Bronchial epithelial cell (primary cell): ENCODE data around the gene MACC1. TPM values are rescaled to one million over a fixed set of nuclear protein-coding genes. Genes with fewer than 3 reads are reported as not detected.
A peak's percentile ranks its signal among the peaks of the same experiment; 100 is the strongest.
"Not testable (repeated sequence)": the region's sequence is repeated elsewhere in the genome, so short reads cannot be mapped to it uniquely, and the experiment has no call there.

Source experiments
- DNase-seq: peaks from one replicate; pipeline ENCODE4 v3.0.0-alpha.2; 2010; ENCODE audit warnings: low read depth
- FAIRE-seq: peaks from 2 replicates; lab custom pipeline; 2011; peaks lifted over from hg19 to GRCh38; lab: Jason Lieb, UNC
- H3K27me3 ChIP-seq: 2 replicates; pipeline ENCODE4 v1.5.1; 2011; ENCODE audit warnings: low read length; ENCODE audit not compliant: control insufficient read depth, insufficient read depth
- H3K36me3 ChIP-seq: 2 replicates; pipeline ENCODE4 v1.5.1; 2011; ENCODE audit warnings: low read length; ENCODE audit not compliant: control insufficient read depth, insufficient read depth
- H3K4me3 ChIP-seq: 2 replicates; pipeline ENCODE4 v1.5.1; 2011; ENCODE audit warnings: mild to moderate bottlenecking, low read depth, low read length, control low read depth
- total RNA-seq: library from RNA; depleted of rRNA; stranded (reverse); fragments of >200 nt; gene quantifications from 2 replicates; pipeline ENCODE4 v1.2.1, GENCODE V29; 2014
- TF ChIP-seq, protein P1 (sequence below): IDR thresholded peaks from 2 replicates; pipeline ENCODE4 v1.5.1; 2011; ENCODE audit warnings: mild to moderate bottlenecking, moderate library complexity, low read length, control low read depth, inconsistent platforms; ENCODE audit not compliant: insufficient read depth, severe bottlenecking

The MACC1 gene
- total RNA-seq, 1 donor from 2014 or later, result 15.5 TPM

DNA sequence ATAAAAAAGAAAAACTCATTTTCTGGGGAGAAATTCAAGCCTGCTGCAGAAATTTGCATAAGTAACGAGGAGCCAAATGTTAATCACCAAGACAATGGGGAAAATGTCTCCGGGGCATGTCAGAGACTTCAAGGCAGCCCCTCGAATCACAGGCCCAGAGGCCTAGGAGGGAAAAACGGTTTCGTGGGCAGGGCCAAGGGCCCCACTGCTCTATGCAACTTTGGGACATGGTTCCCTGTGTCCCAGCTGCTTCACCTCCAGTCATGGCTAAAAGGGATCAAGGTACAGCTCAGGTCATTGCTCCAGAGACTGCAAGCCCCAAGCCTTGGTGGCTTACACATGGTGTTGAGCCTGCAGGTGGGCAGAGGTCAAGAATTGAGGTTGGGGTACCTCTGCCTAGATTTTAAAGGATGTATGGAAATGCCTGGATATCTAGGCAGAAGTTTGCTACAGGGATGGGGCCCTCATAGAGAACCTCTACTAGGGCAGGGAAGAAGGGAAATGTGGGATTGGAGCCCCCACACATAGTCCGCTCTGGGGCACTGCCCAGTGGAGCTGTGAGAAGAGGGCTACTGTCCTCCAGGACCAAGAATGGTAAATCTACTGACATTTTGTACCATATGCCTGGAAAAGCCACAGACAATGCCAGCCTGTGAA, 8.4 kb downstream of the MACC1 start:
- Histone ChIP-seq H3K36me3 (no peaks in the 10 kb centered on the region), H3K27me3 (no peaks in the 10 kb centered on the region), H3K4me3 (no peak overlapping the region)
- FAIRE-seq, result no peak
- TF ChIP-seq, protein P1, sequence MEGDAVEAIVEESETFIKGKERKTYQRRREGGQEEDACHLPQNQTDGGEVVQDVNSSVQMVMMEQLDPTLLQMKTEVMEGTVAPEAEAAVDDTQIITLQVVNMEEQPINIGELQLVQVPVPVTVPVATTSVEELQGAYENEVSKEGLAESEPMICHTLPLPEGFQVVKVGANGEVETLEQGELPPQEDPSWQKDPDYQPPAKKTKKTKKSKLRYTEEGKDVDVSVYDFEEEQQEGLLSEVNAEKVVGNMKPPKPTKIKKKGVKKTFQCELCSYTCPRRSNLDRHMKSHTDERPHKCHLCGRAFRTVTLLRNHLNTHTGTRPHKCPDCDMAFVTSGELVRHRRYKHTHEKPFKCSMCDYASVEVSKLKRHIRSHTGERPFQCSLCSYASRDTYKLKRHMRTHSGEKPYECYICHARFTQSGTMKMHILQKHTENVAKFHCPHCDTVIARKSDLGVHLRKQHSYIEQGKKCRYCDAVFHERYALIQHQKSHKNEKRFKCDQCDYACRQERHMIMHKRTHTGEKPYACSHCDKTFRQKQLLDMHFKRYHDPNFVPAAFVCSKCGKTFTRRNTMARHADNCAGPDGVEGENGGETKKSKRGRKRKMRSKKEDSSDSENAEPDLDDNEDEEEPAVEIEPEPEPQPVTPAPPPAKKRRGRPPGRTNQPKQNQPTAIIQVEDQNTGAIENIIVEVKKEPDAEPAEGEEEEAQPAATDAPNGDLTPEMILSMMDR, result no peak
- DNase-seq, result no peak

DNA sequence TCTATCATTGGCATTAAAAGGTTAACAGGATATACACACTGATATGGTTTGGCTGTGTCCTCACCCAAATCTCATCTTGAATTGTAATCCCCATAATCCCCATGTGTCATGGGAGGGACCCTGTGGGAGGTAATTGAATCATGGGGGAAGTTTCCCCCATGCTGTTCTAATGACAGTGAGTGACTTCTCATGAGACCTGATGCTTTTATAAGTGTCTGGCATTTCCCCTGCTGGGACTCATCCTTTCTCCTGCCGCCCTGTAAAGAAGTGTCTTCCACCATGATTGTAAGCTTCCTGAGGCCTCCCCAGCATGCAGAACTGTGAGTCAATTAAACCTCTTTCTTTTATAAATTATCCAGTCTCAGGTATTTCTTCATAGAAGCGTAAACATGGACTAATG, 9.4 kb downstream of the MACC1 start:
- not testable (repeated sequence) for DNase-seq, H3K36me3 ChIP-seq, FAIRE-seq, H3K27me3 ChIP-seq, H3K4me3 ChIP-seq

DNA sequence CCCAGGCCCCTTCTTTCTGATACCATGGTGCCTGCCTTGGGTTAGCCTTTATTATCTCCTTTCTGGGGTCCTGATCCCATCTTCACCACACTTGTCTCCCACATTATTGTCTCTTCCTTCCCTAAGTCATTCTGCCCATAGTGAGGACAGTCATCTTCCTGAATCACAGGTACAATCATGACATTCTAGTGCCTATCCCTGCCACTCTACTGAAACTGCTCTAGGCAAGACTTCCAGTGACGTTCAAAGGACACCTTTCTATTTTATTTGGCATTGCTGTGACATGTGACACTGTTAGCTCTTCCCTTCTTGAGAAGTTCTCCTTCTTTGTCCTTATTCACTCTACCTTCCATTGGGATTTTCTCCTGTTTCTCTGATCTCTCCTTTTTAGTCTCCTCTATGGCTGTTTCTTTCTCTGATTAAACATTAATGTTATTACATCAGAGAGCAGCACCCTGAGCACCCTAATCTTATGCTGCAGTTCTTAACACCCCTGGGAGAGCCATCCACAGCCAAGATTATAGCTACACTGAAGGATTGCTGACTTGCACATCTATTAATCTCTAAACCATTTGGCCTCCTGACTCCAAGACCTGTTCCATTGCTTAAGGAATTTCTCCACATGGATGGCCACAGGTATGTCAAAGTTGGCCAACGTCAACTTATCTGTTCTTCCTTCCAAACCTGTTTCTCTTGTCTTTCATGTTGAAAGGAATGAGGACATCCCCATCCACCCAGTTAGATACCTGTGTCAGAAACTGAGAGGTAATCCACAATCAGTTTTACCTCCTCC, 10.9 kb downstream of the MACC1 start:
- TF ChIP-seq, protein P1, result no peak
- Histone ChIP-seq H3K27me3 (no peaks in the 10 kb centered on the region), H3K4me3 (no peak overlapping the region), H3K36me3 (no peaks in the 10 kb centered on the region)
- DNase-seq, result no peak
- FAIRE-seq, result peak; percentile 79

DNA sequence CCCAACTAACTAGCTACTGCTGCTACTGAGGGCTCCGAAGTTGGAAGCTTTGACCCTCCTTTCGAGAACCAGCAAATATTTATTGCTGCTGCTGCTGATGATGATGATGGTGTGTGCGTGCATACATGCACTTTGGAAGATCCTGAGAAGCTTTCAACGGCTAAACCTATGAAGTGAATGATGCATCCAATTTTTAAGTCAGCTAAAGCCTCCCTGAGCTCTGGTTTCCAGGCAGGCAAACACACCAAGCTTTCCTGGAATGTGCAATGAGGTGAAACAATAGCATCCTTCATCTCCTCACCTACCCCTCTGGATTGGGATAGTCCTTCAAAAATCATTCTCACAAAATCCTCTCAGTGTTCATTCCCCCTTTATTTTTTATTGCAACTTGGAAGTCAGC, 13.9 kb downstream of the MACC1 start:
- Histone ChIP-seq H3K27me3 (no peaks in the 10 kb centered on the region), H3K36me3 (no peaks in the 10 kb centered on the region), H3K4me3 (no peak overlapping the region)
- FAIRE-seq (peak; percentile 58), DNase-seq (no peak)
- TF ChIP-seq, protein P1, result no peak

DNA sequence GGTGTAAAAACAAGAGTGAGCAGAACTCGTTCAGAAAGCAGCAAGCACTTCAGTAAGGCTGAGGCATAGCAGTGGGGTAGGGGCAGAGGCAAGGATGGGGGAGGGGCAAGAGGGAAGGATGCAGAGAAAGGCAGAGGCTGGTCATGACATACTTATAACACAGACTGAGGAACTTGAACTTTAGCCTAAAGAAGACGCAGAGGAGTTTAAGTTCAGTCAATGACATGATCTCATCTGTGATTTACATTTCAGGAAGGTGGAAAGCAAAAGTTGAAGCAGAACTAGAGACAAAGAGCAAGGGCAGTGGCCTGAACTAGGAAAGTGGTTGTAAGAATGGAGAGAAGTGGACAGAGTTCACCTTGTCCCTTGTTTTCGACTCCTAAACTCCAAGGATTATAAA, 15.8 kb downstream of the MACC1 start:
- Histone ChIP-seq H3K27me3 (no peaks in the 10 kb centered on the region), H3K36me3 (no peaks in the 10 kb centered on the region), H3K4me3 (no peak overlapping the region)
- TF ChIP-seq, protein P1, result no peak
- DNase-seq (no peak), FAIRE-seq (no peak)

DNA sequence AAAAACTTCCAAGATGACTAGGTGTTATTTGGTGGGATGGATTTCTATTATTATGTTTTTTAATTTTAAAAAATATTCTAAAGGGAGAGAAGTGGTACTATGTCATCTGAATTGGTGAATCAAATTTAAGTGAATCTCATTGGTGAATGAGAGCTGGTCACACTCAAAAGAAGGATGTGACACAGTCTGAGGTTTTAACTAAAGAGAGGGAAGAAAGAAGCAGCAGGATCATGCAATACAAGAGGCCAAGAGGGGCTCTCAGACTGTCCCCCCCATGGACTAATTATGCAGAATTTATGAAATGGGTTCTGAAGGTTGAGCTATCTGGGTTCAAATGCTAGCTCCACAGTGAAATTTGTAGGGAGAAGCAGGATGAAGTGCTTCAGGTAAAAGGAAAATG, 16.2 kb downstream of the MACC1 start:
- no peak overlapping the region for H3K4me3 ChIP-seq
- TF ChIP-seq, protein P1, result no peak
- DNase-seq (no peak), FAIRE-seq (peak; percentile 36)
- no peaks in the 10 kb centered on the region for H3K27me3 ChIP-seq
- H3K36me3 ChIP-seq, result no peaks in the 10 kb centered on the region
